B cell (primary cell): ENCODE data around the gene FGFR3.

Experiments
- EZH2 ChIP-seq: IDR thresholded peaks from 2 replicates; pipeline ENCODE4 v1.6.1; 2012; ENCODE audit warnings: borderline replicate concordance, low read depth, mild to moderate bottlenecking, moderate library complexity, low read length; ENCODE audit not compliant: insufficient read depth, poor library complexity, severe bottlenecking
- TF ChIP-seq, protein P1 (sequence below): fragments of 200-600 bp; IDR thresholded peaks from one replicate; pipeline ENCODE4 v1.8.0; 2022; ENCODE audit warnings: antibody characterized with exemption, mild to moderate bottlenecking

DNA sequence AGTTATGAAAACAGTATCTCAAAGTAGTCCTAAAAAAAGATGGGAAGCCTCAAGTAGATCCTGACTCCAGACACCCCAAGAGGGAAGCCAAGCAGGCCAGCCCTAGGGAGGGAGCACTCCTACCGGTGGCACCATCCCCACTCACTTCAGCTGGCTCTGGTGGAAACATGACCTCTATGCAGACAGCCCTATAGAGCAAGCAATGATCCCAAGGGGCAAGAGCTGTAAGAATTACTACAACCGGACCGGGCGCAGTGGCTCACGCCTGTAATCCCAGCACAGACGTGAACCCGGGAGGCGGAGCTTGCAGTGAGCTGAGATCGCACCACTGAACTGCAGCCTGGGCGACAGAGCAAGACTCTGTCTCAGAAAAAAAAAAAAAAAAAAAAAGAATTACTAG is 57.2 kb downstream of the FGFR3 start:
- TF ChIP-seq EZH2, result no peak
- TF ChIP-seq, protein P1, sequence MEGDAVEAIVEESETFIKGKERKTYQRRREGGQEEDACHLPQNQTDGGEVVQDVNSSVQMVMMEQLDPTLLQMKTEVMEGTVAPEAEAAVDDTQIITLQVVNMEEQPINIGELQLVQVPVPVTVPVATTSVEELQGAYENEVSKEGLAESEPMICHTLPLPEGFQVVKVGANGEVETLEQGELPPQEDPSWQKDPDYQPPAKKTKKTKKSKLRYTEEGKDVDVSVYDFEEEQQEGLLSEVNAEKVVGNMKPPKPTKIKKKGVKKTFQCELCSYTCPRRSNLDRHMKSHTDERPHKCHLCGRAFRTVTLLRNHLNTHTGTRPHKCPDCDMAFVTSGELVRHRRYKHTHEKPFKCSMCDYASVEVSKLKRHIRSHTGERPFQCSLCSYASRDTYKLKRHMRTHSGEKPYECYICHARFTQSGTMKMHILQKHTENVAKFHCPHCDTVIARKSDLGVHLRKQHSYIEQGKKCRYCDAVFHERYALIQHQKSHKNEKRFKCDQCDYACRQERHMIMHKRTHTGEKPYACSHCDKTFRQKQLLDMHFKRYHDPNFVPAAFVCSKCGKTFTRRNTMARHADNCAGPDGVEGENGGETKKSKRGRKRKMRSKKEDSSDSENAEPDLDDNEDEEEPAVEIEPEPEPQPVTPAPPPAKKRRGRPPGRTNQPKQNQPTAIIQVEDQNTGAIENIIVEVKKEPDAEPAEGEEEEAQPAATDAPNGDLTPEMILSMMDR, result no peak
